Progenitor cell of endocrine pancreas (in vitro differentiated cells): ENCODE measurements around the gene GUCY1A1. TPM values are rescaled to one million over a fixed set of nuclear protein-coding genes. Genes with fewer than 3 reads are reported as not detected.
"Not testable (repeated sequence)": the region's sequence is repeated elsewhere in the genome, so short reads cannot be mapped to it uniquely, and the experiment has no call there.

ENCODE experiments used
- DNase-seq: peaks from one replicate; pipeline ENCODE4 v3.0.0; 2021; ENCODE audit warnings: low spot score; ENCODE audit not compliant: unreplicated experiment
- H3K27ac Mint-ChIP-seq: 2 replicates; pipeline ENCODE4 v1.8.0; 2021; ENCODE audit warnings: mild to moderate bottlenecking, moderate library complexity, mixed read lengths
- H3K27me3 Mint-ChIP-seq: 2 replicates; pipeline ENCODE4 v1.8.0; 2021; ENCODE audit warnings: mixed read lengths
- H3K36me3 Mint-ChIP-seq: 2 replicates; pipeline ENCODE4 v1.8.0; 2022; ENCODE audit warnings: mixed read lengths; ENCODE audit not compliant: insufficient read depth
- H3K4me1 Mint-ChIP-seq: 2 replicates; pipeline ENCODE4 v1.8.0; 2021; ENCODE audit warnings: low read depth, mixed read lengths
- H3K4me3 Mint-ChIP-seq: 2 replicates; pipeline ENCODE4 v1.8.0; 2021; ENCODE audit warnings: low read depth, mild to moderate bottlenecking, moderate library complexity, mixed read lengths
- H3K9me3 Mint-ChIP-seq: 2 replicates; pipeline ENCODE4 v1.8.0; 2021; ENCODE audit warnings: low read depth, mixed read lengths
- total RNA-seq: library from RNA; stranded (reverse); gene quantifications from 2 replicates; pipeline ENCODE4 v1.2.1, GENCODE V29; 2021
- TF ChIP-seq, protein P1 (sequence below): fragments of 200-600 bp; sonication (generic); IDR thresholded peaks from one replicate; pipeline ENCODE4 v1.5.0; 2021; ENCODE audit warnings: antibody characterized with exemption, mild to moderate bottlenecking; ENCODE audit not compliant: unreplicated experiment

GUCY1A1 gene
- total RNA-seq, 1 donor from 2014 or later = 4.7 TPM

DNA sequence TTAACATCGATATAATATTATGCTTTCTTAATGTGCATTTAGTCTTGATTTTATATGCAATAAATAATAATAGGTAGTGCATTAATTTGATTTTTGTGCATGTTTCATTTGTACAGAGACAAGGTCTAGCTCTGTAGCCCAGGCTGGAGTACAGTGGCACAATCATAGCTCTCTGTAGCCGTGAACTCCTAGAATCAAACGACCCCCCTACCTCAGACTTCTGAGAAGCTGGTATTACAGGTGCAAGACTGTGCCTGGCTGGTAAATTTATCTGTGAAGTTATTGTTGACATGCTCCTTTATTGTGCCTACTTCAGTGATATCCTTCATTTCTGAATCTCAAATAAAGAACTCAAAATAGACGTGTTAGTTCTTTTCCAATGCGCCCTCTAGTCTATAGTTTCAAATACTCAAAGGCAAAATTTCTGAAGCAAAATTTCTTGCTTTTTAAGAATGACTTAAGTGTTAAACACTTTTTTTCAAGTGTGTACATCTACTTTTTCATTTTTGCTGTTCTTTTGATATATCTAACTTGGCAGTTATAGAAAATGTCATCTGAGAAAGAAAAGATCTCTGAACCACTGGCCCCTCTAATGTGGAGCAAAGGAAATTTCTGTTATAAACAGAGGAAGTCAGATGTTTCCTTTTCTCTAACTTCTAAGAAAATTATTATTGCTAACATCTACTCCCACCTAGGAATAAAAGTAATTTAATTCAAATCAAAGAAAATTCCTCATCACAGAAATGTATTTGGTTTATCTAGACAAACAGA is 28.3 kb upstream of the GUCY1A1 start:
- no peaks in the 10 kb centered on the region for H3K36me3 Mint-ChIP-seq
- peaks cover 4% of the 10 kb centered on the region for H3K27me3 Mint-ChIP-seq
- TF ChIP-seq, protein P1, sequence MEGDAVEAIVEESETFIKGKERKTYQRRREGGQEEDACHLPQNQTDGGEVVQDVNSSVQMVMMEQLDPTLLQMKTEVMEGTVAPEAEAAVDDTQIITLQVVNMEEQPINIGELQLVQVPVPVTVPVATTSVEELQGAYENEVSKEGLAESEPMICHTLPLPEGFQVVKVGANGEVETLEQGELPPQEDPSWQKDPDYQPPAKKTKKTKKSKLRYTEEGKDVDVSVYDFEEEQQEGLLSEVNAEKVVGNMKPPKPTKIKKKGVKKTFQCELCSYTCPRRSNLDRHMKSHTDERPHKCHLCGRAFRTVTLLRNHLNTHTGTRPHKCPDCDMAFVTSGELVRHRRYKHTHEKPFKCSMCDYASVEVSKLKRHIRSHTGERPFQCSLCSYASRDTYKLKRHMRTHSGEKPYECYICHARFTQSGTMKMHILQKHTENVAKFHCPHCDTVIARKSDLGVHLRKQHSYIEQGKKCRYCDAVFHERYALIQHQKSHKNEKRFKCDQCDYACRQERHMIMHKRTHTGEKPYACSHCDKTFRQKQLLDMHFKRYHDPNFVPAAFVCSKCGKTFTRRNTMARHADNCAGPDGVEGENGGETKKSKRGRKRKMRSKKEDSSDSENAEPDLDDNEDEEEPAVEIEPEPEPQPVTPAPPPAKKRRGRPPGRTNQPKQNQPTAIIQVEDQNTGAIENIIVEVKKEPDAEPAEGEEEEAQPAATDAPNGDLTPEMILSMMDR = no peak
- no peak overlapping the region for H3K27ac Mint-ChIP-seq
- peaks cover 6% of the 10 kb centered on the region for H3K9me3 Mint-ChIP-seq
- H3K4me3 Mint-ChIP-seq = no peak overlapping the region
- H3K4me1 Mint-ChIP-seq = no peaks in the 10 kb centered on the region
- DNase-seq = no peak

GRCh38 chr4:155639704-155640523 is 26.7 kb upstream of the GUCY1A1 start:
- TF ChIP-seq, protein P1 = no peak
- H3K9me3 Mint-ChIP-seq = peaks cover 2% of the 10 kb centered on the region
- peak overlapping the region; percentile 36 for H3K27ac Mint-ChIP-seq
- no peak for DNase-seq
- H3K27me3 Mint-ChIP-seq = peaks cover 4% of the 10 kb centered on the region
- H3K36me3 Mint-ChIP-seq = no peaks in the 10 kb centered on the region
- no peak overlapping the region for H3K4me3 Mint-ChIP-seq
- no peaks in the 10 kb centered on the region for H3K4me1 Mint-ChIP-seq

DNA sequence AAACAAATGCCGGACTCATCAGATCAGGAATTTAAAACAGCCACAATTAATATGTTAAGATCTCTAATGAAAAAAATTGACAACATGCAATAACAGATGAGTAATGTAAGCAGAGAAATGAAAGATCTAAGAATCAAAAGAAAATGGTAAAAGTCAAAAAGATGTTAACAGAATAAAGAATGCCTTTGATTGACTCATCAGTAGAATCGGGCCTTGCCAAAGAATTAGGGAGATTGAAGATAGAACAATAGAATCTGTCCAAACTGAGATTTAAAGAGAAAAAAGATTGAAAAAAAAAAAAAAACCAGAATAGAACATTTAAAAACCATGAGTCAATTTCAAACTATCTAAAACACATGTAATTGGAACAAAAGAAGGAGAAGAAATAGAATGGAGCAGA is 25.9 kb upstream of the GUCY1A1 start:
- H3K9me3 Mint-ChIP-seq = no peaks in the 10 kb centered on the region
- no peak overlapping the region for H3K27ac Mint-ChIP-seq
- H3K27me3 Mint-ChIP-seq = peaks cover 4% of the 10 kb centered on the region
- no peaks in the 10 kb centered on the region for H3K4me1 Mint-ChIP-seq
- H3K4me3 Mint-ChIP-seq = no peak overlapping the region
- TF ChIP-seq, protein P1 = no peak
- H3K36me3 Mint-ChIP-seq = no peaks in the 10 kb centered on the region
- DNase-seq = no peak

DNA sequence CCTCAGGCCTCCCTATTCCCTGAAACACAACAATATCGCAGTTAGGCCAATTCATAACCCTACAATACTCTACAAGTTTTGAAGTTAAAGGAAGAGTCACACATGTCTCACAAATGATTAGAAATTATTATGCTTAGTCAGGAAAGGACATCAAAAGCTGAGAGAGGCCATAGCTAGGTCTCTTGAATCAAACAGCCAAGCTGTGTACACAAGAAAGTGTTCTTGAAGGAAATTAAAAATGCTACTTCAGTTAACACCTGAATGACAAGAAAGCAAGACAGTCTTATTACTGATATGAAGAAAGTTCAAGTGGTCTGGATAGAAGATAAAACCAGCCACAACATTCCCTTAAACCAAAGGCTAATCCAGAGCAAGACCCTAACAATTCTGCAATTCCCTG is 23.6 kb upstream of the GUCY1A1 start:
- H3K4me3 Mint-ChIP-seq = no peak overlapping the region
- no peak for DNase-seq
- H3K27ac Mint-ChIP-seq = no peak overlapping the region
- H3K27me3 Mint-ChIP-seq = peaks cover 4% of the 10 kb centered on the region
- TF ChIP-seq, protein P1 = no peak
- no peaks in the 10 kb centered on the region for H3K36me3 Mint-ChIP-seq
- H3K9me3 Mint-ChIP-seq = no peaks in the 10 kb centered on the region
- no peaks in the 10 kb centered on the region for H3K4me1 Mint-ChIP-seq

DNA sequence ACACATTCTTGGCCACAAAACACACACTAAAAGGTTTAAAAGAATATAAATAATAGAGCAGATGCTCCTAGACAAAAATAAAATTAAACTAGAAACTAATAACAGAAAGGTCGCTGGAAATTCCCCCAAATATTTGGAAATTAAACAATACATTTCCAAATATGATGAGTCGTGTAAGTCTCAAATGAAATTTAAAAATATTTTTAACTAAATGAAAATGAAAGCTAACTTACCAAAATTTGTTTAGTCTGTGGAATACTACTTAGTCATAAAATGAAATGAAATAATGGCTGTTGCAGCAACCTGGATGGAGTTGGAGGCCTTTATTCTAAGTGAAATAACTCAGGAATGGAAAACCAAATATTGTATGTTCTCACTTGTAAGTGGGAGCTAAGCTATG is 20.6 kb upstream of the GUCY1A1 start:
- DNase-seq = no peak
- Mint-ChIP-seq H3K27ac (no peak overlapping the region), H3K4me3 (no peak overlapping the region), H3K9me3 (no peaks in the 10 kb centered on the region), H3K36me3 (no peaks in the 10 kb centered on the region), H3K27me3 (peaks cover 4% of the 10 kb centered on the region), H3K4me1 (no peaks in the 10 kb centered on the region)
- TF ChIP-seq, protein P1 = no peak

GRCh38 chr4:155650785-155651184 is 15.9 kb upstream of the GUCY1A1 start:
- H3K27ac Mint-ChIP-seq, H3K4me3 Mint-ChIP-seq, DNase-seq, H3K27me3 Mint-ChIP-seq, H3K4me1 Mint-ChIP-seq, H3K36me3 Mint-ChIP-seq, H3K9me3 Mint-ChIP-seq: not testable (repeated sequence)
